ENCODE measurements around the gene MED20. TPM values are rescaled to one million over a fixed set of nuclear protein-coding genes. Genes with fewer than 3 reads are reported as not detected.

MED20 gene
- total RNA-seq, 1 donor from 2014 or later: 23.8 TPM

DNA sequence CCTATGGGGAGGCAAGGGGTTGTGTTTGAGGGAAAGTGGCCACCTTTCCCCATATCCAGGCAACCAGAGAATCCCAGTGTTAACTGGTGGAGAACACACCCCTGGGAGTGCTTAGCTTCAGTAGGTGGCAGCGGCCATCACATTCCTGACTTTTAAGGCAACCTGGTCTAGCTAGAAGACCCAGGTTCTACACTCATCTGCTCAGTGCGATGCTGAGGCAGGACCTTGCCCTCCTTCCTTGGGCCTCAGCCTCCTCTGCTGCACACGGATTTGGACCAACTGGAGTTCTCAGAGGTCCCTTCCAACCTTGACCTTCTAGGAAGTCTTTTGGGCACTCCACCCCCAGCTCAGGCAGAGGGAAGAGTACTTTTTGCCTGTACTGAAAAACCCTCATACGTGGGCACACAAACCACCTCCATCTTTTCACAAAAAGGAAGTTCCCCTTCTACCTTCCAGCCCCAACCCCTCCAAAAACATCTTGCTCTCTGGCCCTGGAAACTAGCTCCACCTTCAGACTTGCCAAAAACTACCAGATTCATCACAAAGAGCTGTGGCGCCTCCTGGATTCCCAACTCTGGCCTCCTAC, 17.7 kb upstream of the MED20 start:
- intact Hi-C loops (cut with micrococcal nuclease): loop anchor here (5.0 kb wide), 1 partner anchor 279 kb away; the partner anchor contains the start of gene MRPS10
- Mint-ChIP-seq H3K27ac (peak overlapping the region; percentile 94), H3K4me1 (ENCODE audit: low read depth) (peaks cover 67% of the 10 kb centered on the region), H3K9me3 (no peaks in the 10 kb centered on the region), H3K27me3 (ENCODE audit: insufficient read depth) (no peaks in the 10 kb centered on the region), H3K36me3 (ENCODE audit: low read depth) (peaks cover 48% of the 10 kb centered on the region), H3K4me3 (peak overlapping the region; percentile 99)
- DNase-seq (ENCODE audit: low spot score): no peak

DNA sequence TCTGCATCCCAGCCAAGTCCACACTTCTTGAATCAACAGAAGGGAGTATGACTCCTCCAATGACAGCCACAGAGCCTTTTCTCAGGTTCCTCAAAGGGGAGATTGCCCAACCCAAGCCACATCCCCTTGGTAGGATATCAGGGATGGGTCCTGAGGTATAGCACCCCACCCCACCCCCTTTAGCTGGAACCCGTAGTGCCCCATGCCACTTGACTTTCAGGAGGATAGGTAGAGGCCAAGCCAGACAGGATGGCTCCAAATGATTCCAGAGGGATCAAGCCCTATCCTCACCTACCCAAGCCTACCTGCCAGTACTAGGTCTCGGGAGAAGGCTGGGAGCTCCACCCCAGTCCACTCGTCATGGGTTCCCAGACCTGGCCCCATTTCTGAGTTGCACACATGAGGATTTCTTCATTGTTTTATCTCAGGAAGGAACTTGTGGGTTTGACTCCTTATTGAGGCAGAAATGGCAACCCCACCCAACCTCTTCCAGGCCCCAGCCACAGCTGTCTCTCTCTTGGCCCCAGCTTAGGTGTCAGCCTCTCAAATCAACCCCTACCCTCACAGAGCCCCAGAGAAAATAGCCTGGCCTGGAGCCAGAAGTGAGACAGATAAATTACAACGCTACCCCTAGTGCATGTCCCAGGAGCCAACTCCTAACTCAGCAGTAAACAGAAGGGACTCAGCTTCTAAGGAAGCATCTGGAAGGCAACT, 17.1 kb upstream of the MED20 start:
- peak overlapping the region; percentile 99 for H3K4me3 Mint-ChIP-seq
- no peak for DNase-seq (ENCODE audit: low spot score)
- H3K27ac Mint-ChIP-seq: peak overlapping the region; percentile 53
- H3K9me3 Mint-ChIP-seq: no peaks in the 10 kb centered on the region
- H3K27me3 Mint-ChIP-seq (ENCODE audit: insufficient read depth): no peaks in the 10 kb centered on the region
- peaks cover 69% of the 10 kb centered on the region for H3K4me1 Mint-ChIP-seq (ENCODE audit: low read depth)
- intact Hi-C loops (cut with micrococcal nuclease): loop anchor here (2.0 to 5.0 kb wide), 3 partner anchors 21 to 279 kb away; partner anchors contain the start of gene MRPS10
- peaks cover 49% of the 10 kb centered on the region for H3K36me3 Mint-ChIP-seq (ENCODE audit: low read depth)

DNA sequence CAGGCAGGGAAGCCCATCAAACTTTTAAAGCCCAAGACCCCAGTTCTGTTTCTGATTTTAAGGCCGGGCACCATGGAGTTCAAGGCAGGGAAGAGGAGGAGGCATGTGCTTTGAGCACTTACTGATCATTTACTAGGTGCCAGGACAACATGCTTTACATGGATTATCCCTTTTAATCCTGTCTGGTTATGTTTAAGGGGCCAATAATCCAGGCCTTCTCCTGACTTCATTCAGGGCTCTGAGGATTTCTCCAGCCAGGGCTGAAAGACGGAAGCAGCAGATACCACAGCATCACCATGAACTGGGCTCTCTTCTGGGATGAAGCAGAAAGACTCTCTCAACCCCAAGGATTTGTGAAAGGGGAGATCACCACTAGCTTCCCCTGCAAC, 16.5 kb upstream of the MED20 start:
- DNase-seq (ENCODE audit: low spot score): no peak
- intact Hi-C loops (cut with micrococcal nuclease): loop anchor here (2.0 to 5.0 kb wide), 3 partner anchors 21 to 280 kb away; partner anchors contain the start of gene MRPS10
- peaks cover 54% of the 10 kb centered on the region for H3K36me3 Mint-ChIP-seq (ENCODE audit: low read depth)
- peak overlapping the region; percentile 99 for H3K4me3 Mint-ChIP-seq
- H3K27me3 Mint-ChIP-seq (ENCODE audit: insufficient read depth): no peaks in the 10 kb centered on the region
- H3K9me3 Mint-ChIP-seq: no peaks in the 10 kb centered on the region
- peak overlapping the region; percentile 53 for H3K27ac Mint-ChIP-seq
- H3K4me1 Mint-ChIP-seq (ENCODE audit: low read depth): peaks cover 74% of the 10 kb centered on the region

DNA sequence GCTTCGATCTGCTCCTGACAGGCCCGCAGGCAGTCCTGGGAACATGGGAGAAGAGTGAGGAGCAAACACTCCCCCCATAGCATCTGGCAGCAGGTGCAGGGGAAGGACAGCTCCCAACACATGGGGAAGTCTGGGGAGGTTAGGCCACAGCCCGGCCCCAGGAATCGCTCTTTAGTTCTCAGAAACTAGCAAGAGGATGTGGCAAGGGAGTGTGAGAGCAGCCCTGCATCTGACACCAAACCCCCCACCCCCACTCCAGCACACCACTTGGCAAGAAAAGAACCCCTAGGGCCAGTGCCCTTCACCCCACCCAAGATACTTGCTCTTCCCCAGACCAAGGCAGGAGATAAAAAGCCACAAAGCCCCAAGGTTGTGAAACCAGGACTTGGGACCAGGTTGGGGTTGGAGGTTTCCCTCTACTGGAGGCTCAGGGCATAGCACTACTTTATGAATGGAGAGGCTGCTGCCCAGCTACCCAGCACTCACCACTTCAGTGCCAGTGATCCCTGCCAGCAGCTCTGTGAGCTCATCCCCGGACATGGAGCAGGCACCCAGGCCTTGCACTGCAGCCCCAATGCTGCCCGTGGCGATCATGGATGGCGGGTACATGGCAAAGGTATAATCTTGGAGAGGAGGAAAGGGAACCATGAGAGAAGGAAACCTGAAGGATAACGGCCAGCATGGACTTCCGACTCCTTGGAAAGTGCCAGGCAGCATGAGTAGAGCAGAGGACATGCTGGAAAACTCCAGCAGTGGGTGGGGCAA, 15.3 kb upstream of the MED20 start:
- H3K27ac Mint-ChIP-seq: peak overlapping the region; percentile 84
- H3K4me1 Mint-ChIP-seq (ENCODE audit: low read depth): peaks cover 77% of the 10 kb centered on the region
- H3K27me3 Mint-ChIP-seq (ENCODE audit: insufficient read depth): no peaks in the 10 kb centered on the region
- H3K9me3 Mint-ChIP-seq: no peaks in the 10 kb centered on the region
- DNase-seq (ENCODE audit: low spot score): peak; percentile 83
- intact Hi-C loops (cut with micrococcal nuclease): loop anchor here (1.0 to 5.0 kb wide), 10 partner anchors 15 to 281 kb away; partner anchors contain the start of genes BYSL, MED20, MRPS10 and TOMM6
- peak overlapping the region; percentile 99 for H3K4me3 Mint-ChIP-seq
- H3K36me3 Mint-ChIP-seq (ENCODE audit: low read depth): peaks cover 64% of the 10 kb centered on the region

DNA sequence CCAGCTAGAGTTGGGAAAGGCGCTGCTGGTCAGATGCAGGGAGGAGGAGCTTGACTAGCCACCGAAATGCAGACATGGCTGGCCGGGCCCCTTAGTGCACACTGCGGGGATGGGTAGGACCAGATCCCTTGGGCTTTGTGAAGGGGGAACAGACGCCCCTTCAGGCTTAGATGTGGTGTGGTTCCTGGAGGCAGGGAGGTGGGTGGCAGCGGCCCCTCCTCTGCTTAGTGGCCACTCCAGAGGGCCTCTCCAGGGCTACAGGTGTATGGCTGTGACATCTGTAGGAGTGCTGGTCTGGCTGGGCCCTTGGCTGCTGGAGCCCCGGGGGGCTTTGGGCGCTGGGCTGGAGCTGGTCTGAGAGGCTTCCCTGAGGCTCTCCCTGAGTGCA, 14.7 kb upstream of the MED20 start:
- intact Hi-C loops (cut with micrococcal nuclease): loop anchor here (1.0 to 5.0 kb wide), 10 partner anchors 14 to 282 kb away; partner anchors contain the start of genes BYSL, MED20, MRPS10 and TOMM6
- Mint-ChIP-seq H3K9me3 (no peaks in the 10 kb centered on the region), H3K36me3 (ENCODE audit: low read depth) (peaks cover 68% of the 10 kb centered on the region), H3K27me3 (ENCODE audit: insufficient read depth) (no peaks in the 10 kb centered on the region), H3K4me1 (ENCODE audit: low read depth) (peaks cover 77% of the 10 kb centered on the region), H3K4me3 (peak overlapping the region; percentile 99), H3K27ac (peak overlapping the region; percentile 84)
- DNase-seq (ENCODE audit: low spot score): no peak

DNA sequence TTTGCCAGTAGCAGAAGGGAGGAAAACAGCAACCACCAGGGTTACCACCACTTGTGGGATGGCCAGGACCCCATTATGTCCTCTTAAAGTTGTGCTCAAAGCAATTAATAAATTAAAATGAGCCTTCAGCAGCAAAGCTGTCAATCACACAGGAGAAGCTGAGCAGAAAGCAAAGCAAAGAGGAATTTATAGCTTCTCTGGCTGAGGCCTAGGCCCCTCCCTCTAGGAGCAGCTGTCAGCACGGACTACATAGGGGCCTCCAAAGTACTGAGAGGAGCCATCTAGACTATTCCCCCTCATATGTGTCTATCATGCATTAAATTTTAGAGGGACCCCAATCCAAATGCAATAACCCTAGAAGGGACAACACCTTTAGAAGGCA, 14.2 kb upstream of the MED20 start:
- Mint-ChIP-seq H3K4me1 (ENCODE audit: low read depth) (peaks cover 76% of the 10 kb centered on the region), H3K36me3 (ENCODE audit: low read depth) (peaks cover 65% of the 10 kb centered on the region), H3K4me3 (peak overlapping the region; percentile 99), H3K9me3 (no peaks in the 10 kb centered on the region), H3K27ac (peak overlapping the region; percentile 79), H3K27me3 (ENCODE audit: insufficient read depth) (no peaks in the 10 kb centered on the region)
- intact Hi-C loops (cut with micrococcal nuclease): loop anchor here (5.0 kb wide), 1 partner anchor 282 kb away; the partner anchor contains the start of gene MRPS10
- DNase-seq (ENCODE audit: low spot score): no peak

DNA sequence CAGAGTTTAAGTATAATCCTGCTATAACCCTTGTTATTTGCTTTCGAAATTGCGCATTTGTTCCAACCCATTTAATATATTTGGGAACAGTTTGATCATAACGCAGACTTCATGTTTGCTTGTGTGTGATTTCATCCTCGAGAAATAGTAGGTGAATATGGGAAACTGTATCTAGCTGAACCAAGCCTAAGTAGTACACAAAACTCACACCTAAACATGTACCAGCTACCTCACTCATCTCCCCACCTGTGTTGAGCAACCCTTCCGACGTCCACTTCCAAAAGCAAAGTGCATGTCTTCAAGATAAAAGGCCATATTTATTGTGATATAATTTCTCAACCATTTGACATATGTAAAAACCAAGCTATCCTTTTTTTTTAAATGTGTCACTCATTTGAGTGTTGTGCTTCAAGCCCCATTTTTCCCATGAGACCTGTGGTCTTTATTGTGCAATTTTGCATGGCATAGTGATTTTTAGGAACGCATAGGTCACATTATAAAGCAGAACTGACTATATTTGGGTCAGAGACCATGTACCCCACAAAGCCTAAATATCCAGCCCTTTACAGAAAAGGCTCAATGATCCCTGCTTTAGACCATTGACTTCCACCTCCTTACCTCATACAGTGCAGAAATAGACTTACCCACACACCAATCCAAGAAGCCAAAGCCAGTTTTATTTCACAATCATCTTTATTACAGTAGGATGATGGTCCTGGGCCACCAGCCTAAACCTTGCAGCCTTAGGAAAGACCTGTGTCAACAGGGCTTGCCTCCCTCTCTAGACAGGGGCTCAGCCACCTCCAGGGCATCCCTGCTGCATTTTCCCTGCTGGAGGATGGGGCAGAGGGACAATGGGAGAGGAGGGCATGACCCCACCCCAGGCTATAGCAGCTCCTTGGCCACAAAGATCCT, 13.6 kb upstream of the MED20 start:
- Mint-ChIP-seq H3K4me3 (peak overlapping the region; percentile 99), H3K9me3 (no peaks in the 10 kb centered on the region), H3K27me3 (ENCODE audit: insufficient read depth) (no peaks in the 10 kb centered on the region), H3K27ac (peak overlapping the region; percentile 79), H3K36me3 (ENCODE audit: low read depth) (peaks cover 62% of the 10 kb centered on the region), H3K4me1 (ENCODE audit: low read depth) (peaks cover 70% of the 10 kb centered on the region)
- DNase-seq (ENCODE audit: low spot score): no peak
- intact Hi-C loops (cut with micrococcal nuclease): loop anchor here (5.0 kb wide), 1 partner anchor 283 kb away; the partner anchor contains the start of gene MRPS10

DNA sequence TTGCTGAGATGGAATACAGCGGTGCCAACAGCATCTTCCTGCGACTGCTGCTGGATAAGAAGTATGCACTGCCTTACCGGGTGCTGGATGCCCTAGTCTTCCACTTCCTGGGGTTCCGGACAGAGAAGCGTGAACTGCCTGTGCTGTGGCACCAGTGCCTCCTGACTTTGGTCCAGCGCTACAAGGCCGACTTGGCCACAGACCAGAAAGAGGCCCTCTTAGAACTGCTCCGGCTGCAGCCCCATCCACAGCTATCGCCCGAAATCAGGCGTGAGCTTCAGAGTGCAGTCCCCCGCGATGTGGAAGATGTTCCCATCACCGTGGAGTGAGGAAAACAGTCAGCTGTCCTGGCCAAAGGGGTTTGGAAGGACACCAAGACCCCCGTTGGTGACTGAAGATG, 11.4 kb upstream of the MED20 start:
- Mint-ChIP-seq H3K9me3 (no peaks in the 10 kb centered on the region), H3K4me1 (ENCODE audit: low read depth) (peaks cover 61% of the 10 kb centered on the region)

DNA sequence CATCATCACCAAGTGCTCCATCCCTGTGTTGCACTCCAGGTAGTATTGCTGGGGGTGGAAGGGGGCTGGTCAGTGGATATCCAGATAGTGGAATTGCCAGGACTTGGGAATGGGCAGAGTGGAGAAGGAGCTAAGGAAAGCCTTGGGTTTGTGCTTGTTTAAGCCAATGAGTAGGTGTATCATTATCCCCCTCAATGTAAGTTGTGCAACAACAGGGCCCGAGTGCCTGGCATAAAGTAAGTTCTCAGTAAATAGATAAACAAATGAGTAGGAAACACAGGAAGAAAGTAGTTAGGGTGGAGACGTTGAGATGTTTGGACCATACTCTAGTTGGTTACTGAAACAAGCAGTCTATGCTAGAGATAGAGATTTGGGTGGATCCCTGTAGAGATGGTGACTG, 10.9 kb upstream of the MED20 start:
- Mint-ChIP-seq H3K4me1 (ENCODE audit: low read depth) (peaks cover 58% of the 10 kb centered on the region), H3K27me3 (ENCODE audit: insufficient read depth) (no peaks in the 10 kb centered on the region), H3K4me3 (no peak overlapping the region), H3K36me3 (ENCODE audit: low read depth) (peaks cover 60% of the 10 kb centered on the region), H3K9me3 (no peaks in the 10 kb centered on the region), H3K27ac (peak overlapping the region; percentile 32)
- intact Hi-C loops (cut with micrococcal nuclease): no loop called here
- DNase-seq (ENCODE audit: low spot score): no peak

More for the DNA sequence above, 11.4 kb upstream of the MED20 start:
- Mint-ChIP-seq H3K4me3 (no peak overlapping the region), H3K27ac (no peak overlapping the region), H3K36me3 (ENCODE audit: low read depth) (peaks cover 63% of the 10 kb centered on the region), H3K27me3 (ENCODE audit: insufficient read depth) (no peaks in the 10 kb centered on the region)
- intact Hi-C loops (cut with micrococcal nuclease): no loop called here
- no peak for DNase-seq (ENCODE audit: low spot score)

DNA sequence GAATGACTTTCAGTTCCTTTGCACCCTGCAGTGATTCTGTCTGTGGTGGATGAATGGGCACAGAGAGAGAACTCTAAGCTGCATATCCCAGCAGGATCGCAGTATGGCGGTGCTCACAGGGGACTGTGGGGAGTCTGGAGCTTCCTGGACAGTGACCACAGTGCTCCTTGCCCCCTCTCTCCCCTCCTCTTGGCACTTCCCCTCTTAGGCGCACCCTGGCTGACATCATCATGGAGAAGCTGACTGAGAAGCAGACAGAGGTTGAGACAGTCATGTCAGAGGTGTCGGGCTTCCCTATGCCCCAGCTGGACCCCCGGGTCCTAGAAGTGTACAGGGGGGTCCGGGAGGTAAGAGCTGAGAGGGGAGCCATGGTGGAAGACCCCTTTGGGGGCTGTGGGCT, 9.0 kb upstream of the MED20 start:
- Mint-ChIP-seq H3K27me3 (ENCODE audit: insufficient read depth) (no peaks in the 10 kb centered on the region), H3K27ac (no peak overlapping the region)
- intact Hi-C loops (cut with micrococcal nuclease): loop anchor here (10.0 kb wide), 1 partner anchor 635 kb away; the partner anchor contains the start of gene UBR2

DNA sequence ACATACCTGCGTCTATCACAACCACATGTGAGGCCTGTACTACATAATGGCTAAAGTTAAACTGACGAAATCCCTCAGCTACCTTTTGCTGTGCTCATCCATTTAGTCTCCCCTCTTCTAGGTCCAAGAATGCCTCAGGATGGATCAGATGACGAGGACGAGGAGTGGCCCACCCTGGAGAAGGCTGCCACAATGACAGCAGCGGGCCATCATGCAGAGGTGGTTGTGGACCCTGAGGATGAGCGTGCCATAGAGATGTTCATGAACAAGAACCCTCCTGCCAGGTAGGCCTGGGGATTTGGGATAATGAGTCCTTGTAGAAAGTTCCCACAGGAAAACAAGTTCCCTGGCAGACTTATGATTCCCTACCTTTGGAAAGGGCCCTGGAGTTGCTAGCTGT, 6.3 kb upstream of the MED20 start:
- Mint-ChIP-seq H3K4me1 (ENCODE audit: low read depth) (peaks cover 52% of the 10 kb centered on the region), H3K27me3 (ENCODE audit: insufficient read depth) (no peaks in the 10 kb centered on the region), H3K27ac (no peak overlapping the region), H3K36me3 (ENCODE audit: low read depth) (peaks cover 58% of the 10 kb centered on the region), H3K9me3 (no peaks in the 10 kb centered on the region), H3K4me3 (no peak overlapping the region)
- intact Hi-C loops (cut with micrococcal nuclease): loop anchor here (10.0 kb wide), 1 partner anchor 638 kb away; the partner anchor contains the start of gene UBR2
- no peak for DNase-seq (ENCODE audit: low spot score)

More for the DNA sequence above, 9.0 kb upstream of the MED20 start:
- no peaks in the 10 kb centered on the region for H3K9me3 Mint-ChIP-seq
- H3K4me3 Mint-ChIP-seq: no peak overlapping the region
- peaks cover 54% of the 10 kb centered on the region for H3K36me3 Mint-ChIP-seq (ENCODE audit: low read depth)
- H3K4me1 Mint-ChIP-seq (ENCODE audit: low read depth): peaks cover 46% of the 10 kb centered on the region
- no peak for DNase-seq (ENCODE audit: low spot score)

DNA sequence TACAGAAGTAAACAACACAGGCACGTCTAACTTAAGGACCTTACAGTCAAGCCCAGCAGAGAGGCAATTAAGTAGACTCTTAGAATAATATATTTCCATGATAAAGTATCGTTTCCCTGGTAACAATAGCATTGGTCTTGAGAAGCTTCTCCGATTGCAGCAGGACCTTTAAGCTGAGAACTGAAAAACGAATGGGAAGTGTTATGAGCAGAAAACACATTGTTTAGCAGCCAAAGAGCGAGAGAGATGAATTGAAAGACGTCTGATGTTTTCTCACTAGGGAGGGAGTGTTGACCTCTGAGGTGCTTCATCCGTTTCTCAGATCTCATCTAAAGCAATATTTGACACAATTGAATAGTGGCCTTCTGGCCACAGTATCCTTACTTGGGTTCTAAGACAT, 1.2 kb upstream of the MED20 start:
- H3K9me3 Mint-ChIP-seq: no peaks in the 10 kb centered on the region
- H3K27ac Mint-ChIP-seq: peak overlapping the region; percentile 98
- peaks cover 28% of the 10 kb centered on the region for H3K36me3 Mint-ChIP-seq (ENCODE audit: low read depth)
- H3K27me3 Mint-ChIP-seq (ENCODE audit: insufficient read depth): no peaks in the 10 kb centered on the region
- intact Hi-C loops (cut with micrococcal nuclease): loop anchor here (10.0 kb wide), 1 partner anchor 643 kb away; the partner anchor contains the start of gene UBR2
- peak overlapping the region; percentile 98 for H3K4me3 Mint-ChIP-seq
- no peak for DNase-seq (ENCODE audit: low spot score)
- peaks cover 54% of the 10 kb centered on the region for H3K4me1 Mint-ChIP-seq (ENCODE audit: low read depth)
